AG09319 (cell line): ENCODE measurements around the gene CFLAR.

Experiments
- DNase-seq: peaks from one replicate; pipeline ENCODE4 v3.0.0-alpha.2; 2010; ENCODE audit warnings: low read depth; ENCODE audit errors: extremely low read depth
- CTCF ChIP-seq: IDR thresholded peaks from 2 replicates; pipeline ENCODE4 v1.5.1; 2011; ENCODE audit warnings: low read depth, mild to moderate bottlenecking, inconsistent platforms, low read length, moderate library complexity

CFLAR gene

GRCh38 chr2:201118121-201118960 is 2.4 kb downstream of the CFLAR start:
- TF ChIP-seq CTCF: peak; percentile 30
- peak; percentile 54 for DNase-seq

DNA sequence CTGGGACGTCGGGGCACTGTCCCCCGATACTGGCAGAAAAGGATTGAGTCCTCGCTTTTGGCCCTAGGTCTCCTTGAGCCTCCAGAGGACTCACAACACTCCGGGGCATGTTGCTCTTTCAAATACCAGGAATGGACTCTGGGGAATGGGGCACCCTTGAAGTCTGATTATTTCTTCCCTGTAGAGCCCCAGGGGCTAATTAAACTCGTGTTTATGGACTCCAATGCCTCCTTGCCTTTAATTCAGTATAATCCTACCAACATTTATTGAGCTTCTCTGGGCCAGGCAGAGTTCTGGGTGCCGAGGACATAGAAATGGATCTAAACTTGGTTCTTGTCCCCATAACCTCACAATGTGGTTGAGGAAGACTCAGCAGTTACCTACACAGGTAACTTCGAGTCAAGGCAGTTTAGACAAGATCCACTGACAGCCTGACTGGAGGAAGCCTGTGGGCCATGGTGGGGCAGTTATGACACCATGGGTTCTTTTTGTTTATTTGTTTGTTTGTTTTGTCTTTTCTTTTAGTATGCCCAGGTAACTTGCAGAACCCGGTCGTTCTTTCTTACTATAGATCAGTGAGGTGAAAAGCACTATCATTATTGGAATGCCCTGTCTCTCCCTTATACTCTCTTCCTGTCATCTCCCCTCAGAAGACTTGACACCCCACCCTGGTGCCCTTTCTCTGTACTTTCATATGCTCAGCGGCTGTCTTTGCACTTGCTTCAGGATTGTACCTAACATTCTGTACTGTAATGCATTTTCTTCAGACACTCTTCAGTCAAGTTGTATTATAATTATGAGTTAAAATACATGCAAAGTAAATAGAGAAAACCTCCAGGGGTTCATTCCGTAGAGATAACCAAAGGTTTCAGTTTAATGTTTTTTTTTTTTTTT is 3.2 kb downstream of the CFLAR start:
- no peak for TF ChIP-seq CTCF
- no peak for DNase-seq

GRCh38 chr2:201122276-201122675 is 6.3 kb downstream of the CFLAR start:
- no peak for TF ChIP-seq CTCF
- DNase-seq: no peak

- TF ChIP-seq CTCF: no peak
- no peak for DNase-seq
These were observed 10.6 kb downstream of the CFLAR start for GRCh38 chr2:201126308-201127151.

DNA sequence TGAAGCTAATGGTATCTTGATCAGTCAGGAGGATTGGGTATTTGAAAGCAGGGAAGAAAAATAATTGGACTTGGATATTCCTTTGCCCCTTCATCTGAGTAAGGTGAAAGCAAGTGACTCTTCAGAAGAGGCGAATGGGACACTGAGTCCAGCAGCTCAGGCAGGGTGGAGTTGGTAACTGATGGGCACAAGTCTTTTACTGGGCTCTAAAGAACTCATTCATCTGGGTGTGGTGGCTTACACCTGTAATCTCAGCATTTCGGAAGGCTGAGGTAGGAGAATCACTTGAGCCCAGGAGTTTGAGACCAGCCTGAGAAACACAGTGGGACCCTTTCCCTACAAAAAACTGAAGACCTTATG is 11.2 kb downstream of the CFLAR start:
- DNase-seq: no peak
- TF ChIP-seq CTCF: no peak

GRCh38 chr2:201127570-201127969 is 11.6 kb downstream of the CFLAR start:
- peak; percentile 65 for DNase-seq

More at GRCh38 chr2:201127570-201127969, 11.6 kb downstream of the CFLAR start:
- TF ChIP-seq CTCF: no peak
